Measurements from ENCODE around the gene MARCO. TPM values are rescaled to one million over a fixed set of nuclear protein-coding genes. Genes with fewer than 3 reads are reported as not detected.

MARCO gene
- total and polyA plus RNA-seq, 4 donors: 0.19 to 3.0 (median 0.44) TPM

GRCh38 chr2:118982039-118982438 is 40.0 kb downstream of the MARCO start:
- Histone ChIP-seq H3K4me3 (ENCODE audit: low read depth, low read length) (no peak overlapping the region), H3K36me3 (ENCODE audit: control insufficient read depth, insufficient read depth, low read length) (no peaks in the 10 kb centered on the region), H3K9me3 (ENCODE audit: control insufficient read depth, insufficient read depth, low read length) (no peaks in the 10 kb centered on the region), H3K27ac (ENCODE audit: low read depth, low read length) (no peak overlapping the region), H3K4me1 (ENCODE audit: control insufficient read depth, insufficient read depth, low read length) (no peaks in the 10 kb centered on the region), H3K27me3 (ENCODE audit: control insufficient read depth, insufficient read depth, low read length) (no peaks in the 10 kb centered on the region)
- 89% methylated on average over 3 of the region's 3 CpGs for WGBS (ENCODE audit: insufficient coverage)
- DNase-seq (ENCODE audit: low read depth in 4 of 6, low spot score in 6 of 6): no peak

- Histone ChIP-seq H3K27ac (ENCODE audit: low read depth, low read length) (no peak overlapping the region), H3K4me1 (ENCODE audit: control insufficient read depth, insufficient read depth, low read length) (no peaks in the 10 kb centered on the region), H3K36me3 (ENCODE audit: control insufficient read depth, insufficient read depth, low read length) (no peaks in the 10 kb centered on the region), H3K4me3 (ENCODE audit: low read depth, low read length) (no peak overlapping the region), H3K9me3 (ENCODE audit: control insufficient read depth, insufficient read depth, low read length) (no peaks in the 10 kb centered on the region), H3K27me3 (ENCODE audit: control insufficient read depth, insufficient read depth, low read length) (no peaks in the 10 kb centered on the region)
- 67% methylated on average over 5 of the region's 6 CpGs for WGBS (ENCODE audit: insufficient coverage)
- DNase-seq (ENCODE audit: low read depth in 4 of 6, low spot score in 6 of 6): no peak
These were observed 41.1 kb downstream of the MARCO start for GRCh38 chr2:118983133-118983532.

DNA sequence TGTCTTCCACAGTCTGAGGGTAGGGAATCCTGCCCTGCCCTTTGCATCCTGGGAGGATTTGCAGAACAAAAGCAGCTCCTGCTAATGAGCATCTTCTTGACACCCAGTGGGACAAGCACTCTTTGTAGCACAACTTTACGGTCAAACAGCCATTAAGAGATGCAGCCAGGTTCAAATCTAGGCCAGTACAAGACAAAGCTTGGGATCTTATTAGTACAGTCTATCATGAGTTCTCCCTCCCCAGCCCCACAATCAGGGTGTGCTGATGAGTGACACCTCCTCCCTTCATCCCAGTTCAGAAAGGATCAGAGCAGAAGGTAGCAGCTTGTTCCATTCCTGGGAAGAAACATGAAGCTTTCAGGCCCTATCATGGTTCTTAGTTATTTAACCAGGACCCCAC is 41.9 kb downstream of the MARCO start:
- H3K36me3 ChIP-seq (ENCODE audit: control insufficient read depth, insufficient read depth, low read length): no peaks in the 10 kb centered on the region
- no peak for DNase-seq (ENCODE audit: low read depth in 4 of 6, low spot score in 6 of 6)
- 33% methylated on average over 1 of the region's 1 CpG for WGBS (ENCODE audit: insufficient coverage)
- H3K27me3 ChIP-seq (ENCODE audit: control insufficient read depth, insufficient read depth, low read length): no peaks in the 10 kb centered on the region
- H3K4me3 ChIP-seq (ENCODE audit: low read depth, low read length): no peak overlapping the region
- H3K27ac ChIP-seq (ENCODE audit: low read depth, low read length): no peak overlapping the region
- H3K9me3 ChIP-seq (ENCODE audit: control insufficient read depth, insufficient read depth, low read length): no peaks in the 10 kb centered on the region
- no peaks in the 10 kb centered on the region for H3K4me1 ChIP-seq (ENCODE audit: control insufficient read depth, insufficient read depth, low read length)

GRCh38 chr2:118986738-118987137 is 44.7 kb downstream of the MARCO start:
- DNase-seq (ENCODE audit: low read depth in 4 of 6, low spot score in 6 of 6): peak in 1 of 6 donors; percentile 15
- Histone ChIP-seq H3K4me3 (ENCODE audit: low read depth, low read length) (no peak overlapping the region), H3K36me3 (ENCODE audit: control insufficient read depth, insufficient read depth, low read length) (no peaks in the 10 kb centered on the region), H3K9me3 (ENCODE audit: control insufficient read depth, insufficient read depth, low read length) (no peaks in the 10 kb centered on the region), H3K27ac (ENCODE audit: low read depth, low read length) (no peak overlapping the region), H3K27me3 (ENCODE audit: control insufficient read depth, insufficient read depth, low read length) (no peaks in the 10 kb centered on the region), H3K4me1 (ENCODE audit: control insufficient read depth, insufficient read depth, low read length) (no peaks in the 10 kb centered on the region)
- 22% methylated on average over 2 of the region's 2 CpGs for WGBS (ENCODE audit: insufficient coverage)

DNA sequence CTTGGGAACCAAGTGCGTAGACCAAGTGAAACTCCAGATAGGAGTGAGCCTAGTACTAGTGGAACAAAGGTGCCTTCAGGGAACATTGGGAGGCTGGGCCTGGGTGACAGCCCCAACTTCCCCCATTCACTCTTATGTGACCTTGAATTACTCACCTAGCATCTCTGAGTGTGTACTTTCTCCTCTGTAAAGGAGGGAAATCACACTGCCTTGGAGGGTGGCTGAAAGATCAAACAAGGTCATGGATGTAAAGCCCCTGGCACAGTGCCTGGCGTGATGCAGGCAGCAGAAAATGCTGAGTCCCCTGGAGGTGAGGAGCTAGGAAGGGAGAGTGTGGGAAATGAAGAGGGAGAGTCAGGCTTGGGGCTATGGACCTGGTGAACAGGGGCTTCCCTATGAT is 45.9 kb downstream of the MARCO start:
- Histone ChIP-seq H3K27me3 (ENCODE audit: control insufficient read depth, insufficient read depth, low read length) (no peaks in the 10 kb centered on the region), H3K27ac (ENCODE audit: low read depth, low read length) (no peak overlapping the region), H3K4me3 (ENCODE audit: low read depth, low read length) (no peak overlapping the region), H3K9me3 (ENCODE audit: control insufficient read depth, insufficient read depth, low read length) (no peaks in the 10 kb centered on the region), H3K36me3 (ENCODE audit: control insufficient read depth, insufficient read depth, low read length) (no peaks in the 10 kb centered on the region), H3K4me1 (ENCODE audit: control insufficient read depth, insufficient read depth, low read length) (no peaks in the 10 kb centered on the region)
- 95% methylated on average over 2 of the region's 2 CpGs for WGBS (ENCODE audit: insufficient coverage)
- no peak for DNase-seq (ENCODE audit: low read depth in 4 of 6, low spot score in 6 of 6)

- 89% methylated on average over 5 of the region's 5 CpGs for WGBS (ENCODE audit: insufficient coverage)
- Histone ChIP-seq H3K27me3 (ENCODE audit: control insufficient read depth, insufficient read depth, low read length) (no peaks in the 10 kb centered on the region), H3K4me3 (ENCODE audit: low read depth, low read length) (no peak overlapping the region), H3K4me1 (ENCODE audit: control insufficient read depth, insufficient read depth, low read length) (no peaks in the 10 kb centered on the region), H3K9me3 (ENCODE audit: control insufficient read depth, insufficient read depth, low read length) (no peaks in the 10 kb centered on the region), H3K27ac (ENCODE audit: low read depth, low read length) (no peak overlapping the region), H3K36me3 (ENCODE audit: control insufficient read depth, insufficient read depth, low read length) (no peaks in the 10 kb centered on the region)
- no peak for DNase-seq (ENCODE audit: low read depth in 4 of 6, low spot score in 6 of 6)
These were observed 46.7 kb downstream of the MARCO start for GRCh38 chr2:118988706-118989105.

DNA sequence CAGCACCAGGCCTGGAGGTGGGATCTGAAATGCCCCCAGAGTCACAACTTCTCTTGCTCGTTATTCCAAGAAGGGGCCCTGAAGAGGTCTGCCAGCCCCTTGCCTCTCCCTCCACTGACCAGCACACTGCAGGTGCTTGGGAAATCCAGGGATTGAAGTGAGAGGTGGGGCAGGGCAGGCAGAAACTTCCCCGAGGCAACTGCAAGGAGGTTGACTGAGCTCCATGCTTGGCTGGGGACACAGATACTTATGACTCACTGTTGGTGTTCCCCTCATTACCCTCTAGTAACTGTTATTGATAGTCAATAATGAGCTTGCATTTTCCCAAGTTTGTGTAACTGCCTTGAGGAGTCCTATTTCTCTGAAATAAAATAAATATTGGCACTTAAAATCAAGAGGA is 47.5 kb downstream of the MARCO start:
- Histone ChIP-seq H3K27me3 (ENCODE audit: control insufficient read depth, insufficient read depth, low read length) (no peaks in the 10 kb centered on the region), H3K27ac (ENCODE audit: low read depth, low read length) (no peak overlapping the region), H3K4me1 (ENCODE audit: control insufficient read depth, insufficient read depth, low read length) (no peaks in the 10 kb centered on the region), H3K36me3 (ENCODE audit: control insufficient read depth, insufficient read depth, low read length) (no peaks in the 10 kb centered on the region), H3K9me3 (ENCODE audit: control insufficient read depth, insufficient read depth, low read length) (no peaks in the 10 kb centered on the region), H3K4me3 (ENCODE audit: low read depth, low read length) (no peak overlapping the region)
- no peak for DNase-seq (ENCODE audit: low read depth in 4 of 6, low spot score in 6 of 6)
- no CpG with 5 or more reads among the region's 2 CpGs for WGBS (ENCODE audit: insufficient coverage)

DNA sequence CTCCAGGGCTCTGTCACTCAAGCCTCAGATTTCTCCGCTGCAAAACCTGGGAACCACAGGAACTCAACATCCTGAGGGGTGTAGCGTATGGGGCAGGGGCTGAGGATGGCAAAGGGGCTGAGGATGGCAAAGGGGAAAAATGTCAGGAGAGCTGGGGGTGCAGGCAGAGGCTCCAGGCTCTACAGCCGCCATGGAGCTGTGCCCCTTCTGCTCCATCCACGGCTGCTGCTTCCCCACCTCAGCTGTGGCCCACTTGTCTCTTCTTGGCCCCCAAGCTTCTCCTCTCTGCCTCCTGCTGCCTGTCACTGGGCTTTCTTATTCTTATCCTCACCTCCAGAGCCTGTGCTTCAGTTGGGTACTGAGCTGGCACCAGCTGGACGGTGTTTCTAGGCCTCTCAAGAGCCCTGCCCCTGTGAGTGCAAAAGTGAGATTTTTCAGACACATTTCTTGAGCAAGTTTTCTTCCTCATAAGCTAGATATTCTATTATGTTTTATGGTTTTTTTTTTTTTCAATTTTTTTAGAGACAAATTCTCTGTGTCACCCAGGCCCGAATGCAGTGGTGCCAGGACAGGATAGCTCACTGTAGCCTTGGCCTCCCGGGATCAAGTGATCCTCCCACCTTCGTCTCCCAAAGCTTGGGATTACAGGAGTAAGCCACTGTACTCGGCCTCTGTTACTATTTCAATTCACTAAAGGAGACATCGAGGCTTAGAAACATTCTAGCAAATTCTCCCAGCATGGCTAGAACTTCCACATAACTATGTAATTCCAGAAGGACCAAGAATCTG is 49.0 kb downstream of the MARCO start:
- no peaks in the 10 kb centered on the region for H3K9me3 ChIP-seq (ENCODE audit: control insufficient read depth, insufficient read depth, low read length)
- no peak overlapping the region for H3K4me3 ChIP-seq (ENCODE audit: low read depth, low read length)
- no peak for DNase-seq (ENCODE audit: low read depth in 4 of 6, low spot score in 6 of 6)
- WGBS (ENCODE audit: insufficient coverage): 89% methylated on average over 10 of the region's 10 CpGs
- H3K27me3 ChIP-seq (ENCODE audit: control insufficient read depth, insufficient read depth, low read length): no peaks in the 10 kb centered on the region
- no peaks in the 10 kb centered on the region for H3K36me3 ChIP-seq (ENCODE audit: control insufficient read depth, insufficient read depth, low read length)
- no peaks in the 10 kb centered on the region for H3K4me1 ChIP-seq (ENCODE audit: control insufficient read depth, insufficient read depth, low read length)
- H3K27ac ChIP-seq (ENCODE audit: low read depth, low read length): no peak overlapping the region

DNA sequence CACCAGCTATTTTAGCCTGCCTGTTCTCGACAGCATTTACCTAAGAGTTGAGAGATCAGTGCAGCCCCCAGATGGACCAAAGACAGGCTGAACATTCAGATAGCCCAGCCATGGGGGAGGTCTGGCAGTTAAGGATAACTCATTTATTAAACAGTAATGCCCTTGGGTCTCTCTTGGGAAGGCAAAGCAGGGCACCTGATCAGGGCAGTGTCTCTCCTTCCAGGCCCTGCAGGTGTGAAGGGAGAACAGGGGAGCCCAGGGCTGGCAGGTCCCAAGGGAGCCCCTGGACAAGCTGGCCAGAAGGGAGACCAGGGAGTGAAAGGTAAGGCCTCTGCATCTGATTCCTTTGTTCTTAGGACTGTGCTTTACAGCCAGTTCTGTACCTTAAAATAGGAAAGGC is 49.6 kb downstream of the MARCO start:
- Histone ChIP-seq H3K27me3 (ENCODE audit: control insufficient read depth, insufficient read depth, low read length) (no peaks in the 10 kb centered on the region), H3K4me3 (ENCODE audit: low read depth, low read length) (no peak overlapping the region), H3K4me1 (ENCODE audit: control insufficient read depth, insufficient read depth, low read length) (no peaks in the 10 kb centered on the region), H3K36me3 (ENCODE audit: control insufficient read depth, insufficient read depth, low read length) (no peaks in the 10 kb centered on the region), H3K9me3 (ENCODE audit: control insufficient read depth, insufficient read depth, low read length) (no peaks in the 10 kb centered on the region), H3K27ac (ENCODE audit: low read depth, low read length) (no peak overlapping the region)
- no peak for DNase-seq (ENCODE audit: low read depth in 4 of 6, low spot score in 6 of 6)
- no CpG with 5 or more reads among the region's 1 CpG for WGBS (ENCODE audit: insufficient coverage)

- H3K36me3 ChIP-seq (ENCODE audit: control insufficient read depth, insufficient read depth, low read length): no peaks in the 10 kb centered on the region
- H3K27ac ChIP-seq (ENCODE audit: low read depth, low read length): no peak overlapping the region
- no peak overlapping the region for H3K4me3 ChIP-seq (ENCODE audit: low read depth, low read length)
- 84% methylated on average over 9 of the region's 13 CpGs for WGBS (ENCODE audit: insufficient coverage)
- H3K9me3 ChIP-seq (ENCODE audit: control insufficient read depth, insufficient read depth, low read length): no peaks in the 10 kb centered on the region
- no peak for DNase-seq (ENCODE audit: low read depth in 4 of 6, low spot score in 6 of 6)
- H3K27me3 ChIP-seq (ENCODE audit: control insufficient read depth, insufficient read depth, low read length): no peaks in the 10 kb centered on the region
- H3K4me1 ChIP-seq (ENCODE audit: control insufficient read depth, insufficient read depth, low read length): no peaks in the 10 kb centered on the region
These were observed 50.9 kb downstream of the MARCO start for GRCh38 chr2:118992740-118993391.

Data from spinal cord (tissue), 10 donors.